GM18520 (cell line): ENCODE results near the gene NIPAL1.
"Not testable (repeated sequence)": the region's sequence is repeated elsewhere in the genome, so short reads cannot be mapped to it uniquely, and the experiment has no call there.

Experiments
- ATAC-seq: cut with Tn5 transposase; IDR thresholded peaks from one replicate; pipeline ENCODE4 v1.9.1; 2021; ENCODE audit not compliant: unreplicated experiment

NIPAL1 gene

DNA sequence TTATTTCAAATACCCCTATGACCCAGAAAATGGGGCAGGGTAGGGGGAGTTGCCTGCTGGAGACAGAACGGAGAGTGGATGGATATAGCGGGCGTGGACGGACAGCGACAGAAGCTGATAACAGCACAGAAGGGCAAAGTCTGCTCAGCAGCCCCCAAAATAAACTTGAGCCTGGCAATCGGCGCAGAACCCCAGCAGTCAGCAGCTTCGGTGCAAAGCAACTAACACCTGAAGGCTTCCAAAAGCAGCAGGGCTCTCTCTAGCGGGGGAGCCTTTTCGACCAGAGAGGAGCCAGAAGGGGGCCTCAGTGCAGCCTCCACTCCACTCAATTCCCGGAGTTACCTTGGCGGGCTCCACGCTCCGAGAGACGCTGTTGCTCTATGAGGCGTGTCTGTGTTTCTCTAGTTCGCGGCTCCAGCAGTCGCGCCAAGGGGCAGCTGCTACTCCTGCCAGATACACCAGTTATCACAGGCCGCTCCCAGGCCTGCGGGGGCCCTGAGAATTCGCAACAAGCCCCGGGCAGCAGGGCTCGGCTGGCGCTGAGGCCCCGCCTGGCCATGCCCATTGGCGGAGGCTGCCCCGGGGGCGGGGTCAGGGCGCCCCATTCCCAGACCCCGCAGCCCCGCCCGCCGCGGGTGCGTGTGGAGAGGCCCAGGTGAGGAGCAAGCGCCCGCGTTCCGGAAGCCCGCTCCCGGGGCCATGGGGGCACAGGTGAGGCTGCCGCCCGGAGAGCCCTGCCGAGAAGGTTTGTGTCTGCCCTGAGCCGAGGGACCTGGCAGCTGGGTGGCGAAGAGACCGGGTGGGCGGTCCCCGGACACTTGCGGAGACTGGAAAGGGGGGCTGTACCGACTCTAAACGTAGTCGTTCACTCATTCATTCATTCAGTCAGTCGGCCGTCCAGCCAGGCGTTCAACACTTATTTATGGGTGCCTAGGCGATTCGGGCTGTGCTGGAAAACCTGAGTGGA, at the start of gene NIPAL1, which contains the start of gene CNGA1:
Gene NIPAL1 (plus strand): TSS at position 632 of the 967 bp plus-strand sequence. CDS start 68 bp downstream, at position 700.
Gene CNGA1 (minus strand): TSS at position 541 of the 967 bp plus-strand sequence. CDS start 63,992 bp downstream, outside the sequence.
- ATAC-seq: peak; percentile 59

DNA sequence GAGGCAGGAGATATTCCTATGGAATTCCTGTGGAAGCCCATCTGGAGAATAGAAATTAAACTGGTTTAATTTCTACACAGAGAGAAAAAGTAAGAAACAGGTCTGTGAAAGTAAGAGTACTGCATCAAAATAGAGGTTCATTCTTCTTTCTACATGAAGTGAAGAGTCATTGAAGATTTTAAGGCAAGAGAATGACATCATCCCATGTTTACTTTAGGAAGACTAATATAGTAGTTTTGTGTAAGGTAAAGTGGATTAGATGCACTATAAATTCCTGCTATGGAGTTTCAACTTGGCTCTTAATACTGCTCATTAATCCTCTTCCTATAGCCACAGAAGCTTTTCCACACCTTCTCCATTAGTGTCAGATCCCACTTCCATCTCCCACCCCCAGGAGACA, 47.7 kb upstream of the NIPAL1 start:
- no peak for ATAC-seq

DNA sequence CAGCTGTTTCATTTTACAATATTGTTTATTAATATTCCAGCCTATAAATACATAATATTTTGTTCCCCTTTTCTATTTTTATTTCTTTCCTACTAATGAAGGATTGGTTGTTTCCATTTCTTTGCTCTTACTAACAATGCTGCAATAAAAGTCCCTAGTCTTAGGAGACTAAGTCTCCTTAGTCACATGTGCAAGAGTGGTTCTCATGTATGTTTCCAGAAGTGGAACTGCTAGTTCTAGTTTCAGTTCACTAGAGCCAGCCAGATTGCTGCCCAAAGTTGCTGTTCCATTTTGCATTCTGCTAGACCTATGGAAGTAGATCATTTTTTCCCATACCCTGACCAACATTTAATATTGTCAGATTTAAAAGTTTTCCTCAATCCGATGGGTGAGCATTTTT, 44.4 kb upstream of the NIPAL1 start:
- ATAC-seq: no peak

DNA sequence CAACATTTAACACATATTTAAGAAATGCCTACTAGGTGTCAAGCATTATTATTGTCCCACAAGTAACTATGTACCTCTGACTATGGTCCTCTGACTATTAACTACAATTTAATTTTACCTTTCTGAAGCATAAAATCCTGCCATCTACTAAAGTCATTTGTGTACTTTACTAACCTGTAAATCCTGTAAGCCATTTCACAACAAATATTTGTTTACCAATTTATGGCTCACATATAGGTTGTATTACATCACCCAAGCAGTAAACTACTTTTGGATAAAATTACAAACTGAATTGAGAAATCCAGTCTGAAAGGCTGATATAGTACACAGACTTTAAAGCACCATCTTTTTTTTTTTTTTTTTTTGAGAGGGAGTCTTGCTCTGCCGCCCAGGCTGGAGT, 43.9 kb upstream of the NIPAL1 start:
- ATAC-seq: no peak

DNA sequence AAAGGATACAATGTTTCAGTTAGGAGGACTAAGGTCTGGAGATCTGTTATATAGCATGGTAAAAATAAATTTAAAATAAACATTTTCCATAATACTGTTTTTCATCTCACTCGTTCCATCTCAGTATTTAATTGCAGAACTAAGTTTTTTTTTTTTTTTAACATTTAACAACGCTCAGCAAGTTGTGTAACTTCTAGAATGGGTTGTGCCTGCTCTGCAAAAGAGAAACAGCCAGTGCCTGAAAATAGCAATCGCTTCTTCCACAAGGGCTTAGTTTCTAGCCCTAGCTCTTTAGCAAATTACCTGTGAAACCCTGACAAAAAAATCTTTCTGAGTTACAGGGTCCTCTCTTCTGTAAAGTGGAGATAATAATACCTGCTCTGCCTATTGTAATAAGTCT, 42.0 kb upstream of the NIPAL1 start:
- ATAC-seq: no peak

DNA sequence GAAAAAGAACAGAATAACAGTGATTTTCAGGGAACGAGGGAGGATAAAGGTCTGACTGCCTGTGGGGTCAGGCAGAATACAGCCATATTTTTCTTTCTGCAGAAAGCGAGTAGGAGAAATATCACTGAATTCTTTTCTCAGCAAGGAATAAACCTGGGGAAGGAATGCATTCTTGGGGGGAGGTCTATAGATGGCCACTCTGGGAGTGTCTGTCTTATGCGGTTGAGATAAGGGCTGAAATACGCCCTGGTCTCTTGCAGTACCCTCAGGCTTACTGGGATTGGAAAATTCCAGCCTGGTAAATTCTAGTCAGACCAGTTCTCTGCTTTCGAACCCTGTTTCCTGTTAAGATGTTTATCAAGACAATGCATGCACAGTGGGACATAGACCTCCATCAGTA, 26.4 kb upstream of the NIPAL1 start:
- ATAC-seq: no peak

DNA sequence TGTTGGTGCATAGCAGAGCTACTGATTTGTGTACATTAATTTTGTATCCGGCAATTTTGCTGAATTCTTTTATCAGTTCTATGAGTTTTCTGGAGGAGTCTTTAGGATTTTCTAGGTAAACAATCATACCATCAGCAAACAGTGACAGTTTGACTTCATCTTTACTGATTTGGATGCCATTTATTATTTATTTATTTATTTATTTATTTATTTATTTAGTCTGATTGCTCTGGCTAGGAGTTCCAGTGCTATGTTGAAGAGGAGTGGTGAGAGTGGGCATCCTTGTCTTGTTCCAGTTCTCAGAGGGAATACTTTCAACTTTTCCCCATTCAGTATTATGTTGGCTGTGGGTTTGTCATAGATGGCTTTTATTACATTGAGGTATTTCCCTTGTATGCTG, 24.1 kb upstream of the NIPAL1 start:
- not testable (repeated sequence) for ATAC-seq

DNA sequence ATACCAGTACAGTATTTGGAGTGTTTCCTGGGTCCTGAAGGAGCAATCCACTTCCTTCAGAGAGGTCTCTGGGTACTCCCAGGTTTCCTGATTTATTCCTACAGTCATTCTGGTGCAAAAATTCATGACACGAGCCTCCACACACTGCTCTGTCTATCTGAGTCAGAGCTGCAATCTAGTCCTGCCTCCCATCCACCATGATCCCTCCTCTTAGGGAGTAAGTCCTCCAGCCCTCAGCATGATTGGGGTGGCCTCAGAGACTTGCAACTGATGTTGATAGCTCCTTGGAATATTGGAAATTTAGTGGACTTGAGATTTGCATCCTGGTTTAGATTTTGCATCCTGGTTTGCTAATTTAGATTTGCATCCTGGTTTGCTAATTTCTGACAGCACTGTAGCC, 20.6 kb upstream of the NIPAL1 start:
- ATAC-seq: no peak

DNA sequence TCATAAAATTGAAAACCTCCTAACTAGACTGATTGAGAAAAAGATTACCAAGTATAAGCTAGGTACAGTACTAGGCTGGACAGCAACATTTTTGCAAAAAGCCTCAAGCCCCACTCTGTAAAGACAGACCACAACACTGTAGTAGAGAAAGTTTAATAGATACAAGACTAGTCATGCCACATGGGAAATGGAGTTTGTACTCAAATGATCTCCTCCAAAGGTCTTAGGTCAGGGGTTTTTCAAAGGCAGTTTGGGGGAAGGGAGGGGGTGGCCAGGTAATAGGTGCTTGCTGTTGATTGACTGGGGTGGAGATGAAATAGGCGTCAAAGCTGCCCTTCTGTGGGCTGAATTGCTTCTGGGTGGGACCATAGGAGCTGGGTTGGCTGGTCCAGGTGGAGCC, 14.3 kb upstream of the NIPAL1 start:
- ATAC-seq: no peak

DNA sequence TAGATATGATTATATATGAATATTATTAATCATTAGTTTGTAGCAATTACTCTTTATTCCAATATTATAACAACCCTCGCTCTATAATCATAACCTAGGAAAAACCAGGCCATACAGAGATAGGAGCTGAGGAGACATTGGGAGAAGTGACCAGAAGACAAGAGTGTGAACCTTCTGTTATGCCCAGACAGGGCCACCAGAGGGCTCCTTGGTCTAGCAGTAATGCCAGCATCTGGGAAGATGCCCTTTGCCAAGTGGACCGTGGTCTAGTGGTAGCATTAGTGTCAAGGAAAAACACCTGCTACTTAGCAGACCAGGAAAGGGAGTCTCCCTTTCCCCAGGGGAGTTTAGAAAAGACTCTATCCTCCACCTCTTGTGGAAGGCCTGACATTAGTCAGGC, 13.0 kb upstream of the NIPAL1 start:
- not testable (repeated sequence) for ATAC-seq

DNA sequence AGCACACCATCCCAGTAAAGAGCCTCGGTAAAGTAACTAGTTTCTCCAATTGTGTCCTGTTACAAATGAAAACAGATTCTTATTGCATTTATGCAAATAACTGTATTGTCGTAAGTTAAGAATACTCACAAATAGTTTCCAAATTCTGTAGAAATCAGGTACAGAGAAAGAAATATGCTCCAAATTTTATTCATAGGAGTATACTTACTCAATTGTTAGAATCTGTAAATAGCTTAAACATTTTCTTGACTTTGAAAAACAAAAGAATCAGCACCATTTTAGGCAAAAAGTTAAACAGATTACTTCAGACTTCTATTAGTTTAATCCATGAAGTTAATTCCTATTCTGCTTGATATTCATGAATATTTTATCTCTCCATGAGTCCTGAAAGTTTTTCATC, 10.8 kb upstream of the NIPAL1 start:
- ATAC-seq: no peak

DNA sequence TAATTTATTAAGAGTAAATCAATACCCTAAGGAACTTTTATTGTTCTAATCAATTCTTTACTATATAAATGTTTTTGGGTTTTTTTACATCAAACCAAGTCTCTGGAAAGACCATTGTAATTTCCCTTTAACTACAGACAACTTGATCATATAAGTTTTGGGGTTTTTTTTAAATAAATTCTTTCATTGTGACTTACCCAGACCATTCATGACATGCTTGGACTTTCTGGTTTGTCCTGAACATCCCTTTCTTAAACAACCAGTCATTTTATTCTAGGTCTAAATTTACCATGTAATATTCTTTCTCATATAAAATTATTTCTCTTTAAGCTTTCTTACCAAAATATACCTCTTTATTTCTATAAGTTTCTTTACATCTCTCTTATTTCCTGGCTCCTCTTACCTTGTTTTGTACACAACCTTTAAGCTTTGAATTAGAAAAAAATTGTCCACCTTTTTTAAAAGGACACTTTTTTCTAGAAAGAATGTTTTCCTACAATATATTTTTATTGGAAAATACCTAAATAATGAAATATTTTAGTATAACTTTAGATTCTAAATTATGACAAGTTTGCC, 8.5 kb upstream of the NIPAL1 start:
- ATAC-seq: no peak

DNA sequence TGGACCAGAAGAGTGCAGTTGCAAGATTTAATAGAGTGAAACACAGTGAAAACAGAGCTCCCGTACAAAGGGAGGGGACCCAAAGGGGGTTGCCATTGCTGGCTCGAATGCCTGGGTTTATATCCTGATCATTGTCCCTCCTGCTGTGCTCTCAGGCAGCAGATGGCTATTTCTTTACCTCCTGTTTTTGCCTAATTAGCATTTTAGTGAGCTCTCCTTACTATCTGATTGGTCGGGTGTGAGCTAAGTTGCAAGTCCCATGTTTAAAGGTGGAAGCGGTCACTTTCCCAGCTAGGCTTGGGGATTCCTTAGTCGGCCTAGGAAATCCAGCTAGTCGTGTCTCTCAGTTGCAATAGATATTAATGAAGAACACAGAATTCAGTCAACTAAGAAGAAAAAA, 5.7 kb upstream of the NIPAL1 start:
- not testable (repeated sequence) for ATAC-seq

DNA sequence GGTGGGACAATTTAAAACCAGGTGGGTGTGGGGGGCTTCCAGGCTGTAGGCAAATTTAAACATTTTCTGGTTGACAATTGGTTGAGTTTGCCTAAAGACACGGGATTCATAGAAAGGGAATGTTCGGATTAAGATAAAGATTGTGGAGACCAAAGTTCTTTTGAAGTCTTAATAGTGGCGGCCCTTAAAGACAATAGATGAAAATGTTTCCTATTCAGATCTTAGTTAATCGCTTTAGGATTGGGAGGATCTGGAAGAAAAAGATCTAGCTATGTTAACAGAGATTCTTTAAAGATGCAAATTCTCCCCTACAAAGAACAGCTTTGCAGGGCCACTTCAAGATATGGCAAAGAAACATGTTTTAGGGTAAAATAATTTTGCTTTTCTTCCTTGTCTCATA, 4.8 kb upstream of the NIPAL1 start:
- no peak for ATAC-seq

DNA sequence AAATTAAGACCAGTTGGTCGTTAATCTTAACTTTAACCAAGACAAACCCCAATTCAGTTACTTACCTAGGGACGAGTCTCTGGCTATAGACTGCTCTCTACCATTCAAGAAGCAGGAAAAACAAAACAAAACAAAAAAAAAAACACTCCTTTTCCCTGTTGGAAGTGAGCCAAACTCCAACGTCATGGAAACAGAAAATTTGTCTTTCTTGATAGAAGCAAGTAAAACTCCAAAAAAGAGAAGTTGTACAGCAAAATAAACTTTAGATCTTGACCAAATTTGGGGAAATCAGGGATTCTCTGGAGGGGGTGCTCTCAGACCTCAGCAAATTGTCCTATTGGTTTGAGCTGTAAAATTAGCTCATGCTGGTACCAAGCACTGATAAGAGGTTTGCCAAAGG, 3.7 kb upstream of the NIPAL1 start:
- no peak for ATAC-seq

DNA sequence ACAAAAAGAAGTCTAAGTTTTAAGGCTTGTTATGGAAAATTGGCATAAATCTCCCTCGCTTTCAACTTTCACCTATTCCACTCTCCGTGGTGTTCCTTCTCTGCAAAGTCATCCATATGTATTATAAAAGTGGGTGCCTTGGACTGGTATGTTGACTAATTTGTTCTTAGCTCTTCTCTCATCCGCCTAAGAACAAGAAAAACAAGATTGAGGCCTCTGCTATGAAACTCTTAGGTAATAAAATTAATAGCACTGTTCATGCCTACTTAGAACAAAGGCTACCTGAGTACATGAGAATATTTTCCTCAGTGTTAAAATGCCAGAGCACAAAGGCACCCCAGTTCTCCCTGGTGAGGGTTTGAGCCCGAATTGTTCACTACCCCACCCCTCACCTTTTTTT, 1.4 kb upstream of the NIPAL1 start:
- no peak for ATAC-seq

DNA sequence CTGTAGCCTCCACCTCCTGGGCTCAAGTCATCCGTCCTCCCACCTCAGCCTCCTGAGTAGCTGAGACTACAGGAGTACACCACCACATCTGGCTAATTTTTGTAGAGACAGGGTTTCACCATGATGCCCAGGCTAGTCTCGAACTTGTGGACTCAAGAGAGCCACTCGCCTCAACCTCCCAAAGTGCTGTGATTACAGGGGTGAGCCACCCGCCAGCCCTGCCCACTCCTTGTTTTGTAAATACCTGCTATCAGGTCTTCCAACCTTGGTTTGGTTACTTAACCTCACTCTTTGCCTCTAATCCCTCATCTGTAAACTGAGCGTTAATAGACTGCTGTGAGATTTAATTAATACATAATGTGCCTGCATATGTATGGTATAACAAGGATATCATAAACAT, 894 bp upstream of the NIPAL1 start:
- ATAC-seq: no peak

DNA sequence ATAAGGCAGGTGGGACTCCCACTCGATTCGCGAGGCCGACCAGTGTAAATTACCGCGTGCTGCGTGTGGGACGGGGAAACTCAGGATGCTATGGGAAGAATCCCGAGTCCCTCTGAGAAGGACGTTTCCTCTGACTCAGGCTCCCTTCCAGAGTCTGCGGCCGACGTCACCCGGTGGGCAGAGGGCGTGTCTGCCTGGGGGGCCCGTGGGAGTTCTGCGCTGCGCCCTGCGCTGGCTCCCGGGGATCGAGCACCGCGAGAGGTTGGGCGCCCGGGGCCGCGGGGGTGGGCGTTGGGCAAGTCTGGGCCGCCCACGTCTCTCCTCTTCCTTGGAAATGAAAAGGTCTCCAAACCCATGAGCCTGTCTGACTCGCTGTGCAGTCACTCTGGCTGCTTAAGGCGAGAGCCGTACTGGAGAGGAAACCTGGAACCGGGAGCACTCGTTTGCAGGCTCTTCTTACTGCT, 568 bp downstream of the NIPAL1 start:
- no peak for ATAC-seq

DNA sequence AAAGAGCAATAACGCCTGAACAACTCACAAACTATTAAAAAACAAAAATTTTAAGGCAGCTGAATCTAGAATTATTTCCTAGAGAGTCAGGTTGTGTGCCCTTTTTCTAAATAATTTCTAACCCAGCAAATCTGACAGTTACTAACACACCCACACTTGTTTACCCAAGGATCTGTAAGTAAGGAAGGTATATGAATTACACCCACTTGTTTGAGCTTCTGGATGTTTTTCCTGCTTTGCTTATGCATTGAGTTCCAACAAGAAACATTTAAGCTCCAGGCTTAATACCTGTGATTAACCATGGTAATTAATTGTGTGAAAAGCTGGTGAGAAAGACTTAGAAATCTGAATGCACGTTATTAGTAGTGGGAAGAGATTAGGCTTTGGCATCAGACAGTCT, 1.5 kb downstream of the NIPAL1 start:
- ATAC-seq: no peak

DNA sequence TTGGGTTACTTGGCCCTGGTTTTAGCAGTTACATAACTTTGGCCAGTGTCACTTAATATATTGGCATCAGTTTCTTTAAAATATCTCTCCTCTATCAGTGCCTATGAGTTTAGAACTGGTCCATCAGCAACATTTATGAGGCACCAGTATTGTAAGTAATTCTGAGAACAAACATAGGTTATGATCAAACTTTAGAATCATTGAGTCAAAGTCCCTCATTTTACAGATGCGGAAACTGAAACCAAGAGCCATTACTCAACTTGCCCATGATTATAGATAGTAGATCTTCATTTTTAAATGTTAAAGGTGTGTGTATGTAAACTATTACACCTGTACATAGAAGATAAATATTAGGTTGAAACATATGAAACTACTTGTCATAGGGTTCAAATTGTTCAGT, 4.5 kb downstream of the NIPAL1 start:
- ATAC-seq: no peak

DNA sequence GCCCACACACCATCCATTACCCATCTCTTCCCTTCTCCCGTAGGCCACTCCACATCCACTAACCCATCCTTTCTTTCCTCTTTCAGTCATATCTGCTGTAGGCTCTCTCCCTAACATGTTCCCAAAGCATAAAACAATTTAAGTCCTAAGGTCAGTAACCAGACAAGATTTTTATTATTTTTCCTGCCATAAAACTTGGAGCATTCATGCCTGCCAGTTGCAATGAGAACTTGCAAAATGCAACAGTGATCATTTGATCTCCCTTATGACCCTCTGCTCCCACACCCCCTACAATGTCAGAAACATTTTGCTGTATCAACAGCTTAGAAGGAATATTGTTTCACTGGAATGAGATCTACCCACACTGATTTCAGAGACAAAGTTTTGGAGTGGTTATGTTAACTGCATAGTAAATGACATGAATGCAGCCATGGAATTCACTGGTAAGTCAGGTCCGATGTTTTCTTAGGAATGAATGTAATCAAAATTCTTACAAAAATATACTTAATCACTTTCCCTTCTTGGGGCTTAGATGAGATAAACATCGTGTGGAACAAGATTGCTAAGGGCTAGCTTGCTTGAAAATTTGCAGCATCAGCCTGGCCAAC, 5.7 kb downstream of the NIPAL1 start:
- no peak for ATAC-seq

DNA sequence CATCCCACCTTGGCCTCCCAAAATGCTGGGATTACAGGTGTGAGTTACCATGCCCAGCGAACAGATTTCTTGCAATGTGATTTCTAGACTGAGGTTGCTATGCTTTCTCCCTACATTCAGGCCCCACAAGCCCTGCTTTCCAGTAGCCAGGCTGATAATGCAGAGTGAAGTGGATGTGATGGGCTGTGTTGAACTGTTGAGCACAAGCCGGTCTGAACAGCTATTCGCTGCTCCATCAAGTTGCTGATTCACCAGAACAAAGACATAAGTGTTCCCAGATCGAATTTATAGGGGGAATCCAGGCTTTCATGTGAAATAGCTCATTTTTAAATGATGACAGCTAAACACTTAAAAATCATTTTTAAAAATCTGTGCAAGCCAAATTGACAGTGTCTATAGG, 8.0 kb downstream of the NIPAL1 start:
- no peak for ATAC-seq
